ENCODE data around the gene ANKRD33B.
"Not testable (repeated sequence)": the region's sequence is repeated elsewhere in the genome, so short reads cannot be mapped to it uniquely, and the experiment has no call there.

Gene ANKRD33B

DNA sequence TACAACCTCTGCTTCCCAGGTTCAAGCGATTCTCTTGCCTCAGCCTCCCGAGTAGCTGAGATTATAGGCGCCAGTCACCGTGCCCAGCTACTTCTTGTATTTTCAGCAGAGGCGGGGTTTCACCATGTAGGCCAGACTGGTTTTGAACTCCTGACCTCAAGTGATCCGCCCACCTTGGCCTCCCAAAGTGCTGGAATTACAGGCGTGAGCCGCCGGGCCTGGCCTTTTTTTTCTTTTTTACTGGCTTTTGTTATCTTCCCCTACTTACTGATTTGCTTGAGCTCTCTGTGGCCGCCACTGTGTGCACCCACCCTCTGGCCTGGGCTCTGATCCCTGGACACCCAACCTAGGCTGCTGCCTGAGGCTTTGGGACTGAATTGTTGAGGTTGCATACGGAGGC lies 60.3 kb downstream of the ANKRD33B start:
- no peak for DNase-seq

DNA sequence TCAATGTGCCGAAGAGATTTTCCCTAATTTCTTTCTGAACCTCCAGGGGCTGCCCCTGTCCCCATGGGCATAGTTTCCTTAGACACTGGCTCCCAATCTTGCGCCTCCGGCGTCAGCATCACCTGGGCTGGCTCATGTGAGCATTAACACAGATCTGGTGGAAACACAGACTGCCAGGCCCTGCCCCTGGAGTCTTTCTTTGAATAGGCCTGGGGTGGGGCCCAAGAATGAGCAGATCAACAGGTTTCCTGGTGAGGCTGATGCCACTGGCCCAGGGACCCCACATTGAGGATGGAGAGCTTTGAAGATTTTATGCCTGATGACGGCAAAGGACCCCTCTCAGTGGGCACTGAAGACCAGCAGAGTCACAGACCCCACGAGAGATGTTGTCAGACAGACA lies 60.8 kb downstream of the ANKRD33B start:
- DNase-seq: no peak

DNA sequence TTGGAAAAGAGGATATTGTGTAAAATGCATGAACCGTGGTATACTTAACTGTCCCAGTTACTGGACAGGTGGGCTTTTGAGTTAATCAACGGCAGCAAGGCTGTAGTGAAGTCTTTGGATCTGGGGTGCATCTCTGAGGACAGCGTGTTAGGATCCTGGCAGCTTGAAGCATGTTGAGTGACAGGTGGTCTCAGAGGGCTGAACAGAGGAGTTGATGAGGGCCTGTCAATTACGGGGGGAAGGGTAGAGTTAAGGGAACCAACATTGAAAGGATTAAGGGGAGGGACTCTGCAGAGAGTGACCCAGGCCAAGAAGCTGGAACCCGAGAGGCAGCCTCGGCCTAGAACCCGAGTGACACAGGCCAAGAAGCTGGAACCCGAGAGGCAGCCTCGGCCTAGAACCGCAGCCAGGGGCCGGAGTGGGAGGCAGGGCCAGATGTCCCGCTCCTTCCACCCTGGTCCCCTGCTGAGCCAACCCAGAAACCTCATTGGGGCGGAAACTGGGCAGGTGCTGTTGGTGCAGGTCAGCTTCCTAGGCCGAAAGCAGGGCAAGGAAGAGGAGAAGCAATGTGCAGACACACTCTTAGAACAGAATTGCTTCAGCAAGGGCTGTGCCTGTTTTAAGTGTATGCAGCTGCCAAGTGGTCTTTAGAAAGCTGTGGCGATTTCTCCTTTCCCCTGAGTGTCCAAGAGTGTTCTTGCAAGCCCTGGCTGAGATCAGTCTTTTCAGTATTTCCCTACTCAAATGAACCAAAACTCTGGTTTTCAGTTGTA lies 62.0 kb downstream of the ANKRD33B start:
- DNase-seq: no peak

DNA sequence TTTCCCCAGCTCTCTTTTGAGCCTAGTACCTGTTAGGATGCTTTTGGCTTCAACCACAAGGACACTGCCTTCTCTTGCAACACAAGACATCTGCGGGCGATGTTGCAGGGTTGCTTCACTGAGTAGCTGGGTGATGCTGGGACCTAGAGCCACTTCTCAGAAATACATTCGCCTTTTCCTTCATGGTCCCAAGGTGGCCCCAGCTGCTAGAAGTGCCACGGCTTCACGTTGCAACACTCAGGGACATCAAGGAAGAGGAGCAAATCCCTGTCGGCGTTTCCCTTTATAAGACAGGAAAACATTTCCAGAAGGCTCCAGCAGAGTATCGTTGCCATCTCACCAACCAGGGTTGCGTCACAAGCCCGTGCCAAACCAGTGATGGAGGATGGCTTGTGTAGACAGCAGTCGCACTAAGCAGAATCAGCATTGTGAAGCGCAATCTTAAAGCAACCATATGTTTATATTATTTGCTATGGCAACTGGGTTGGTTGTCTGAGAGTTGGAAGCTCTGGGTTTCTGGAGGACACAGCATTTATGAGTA lies 62.7 kb downstream of the ANKRD33B start:
- no peak for DNase-seq

DNA sequence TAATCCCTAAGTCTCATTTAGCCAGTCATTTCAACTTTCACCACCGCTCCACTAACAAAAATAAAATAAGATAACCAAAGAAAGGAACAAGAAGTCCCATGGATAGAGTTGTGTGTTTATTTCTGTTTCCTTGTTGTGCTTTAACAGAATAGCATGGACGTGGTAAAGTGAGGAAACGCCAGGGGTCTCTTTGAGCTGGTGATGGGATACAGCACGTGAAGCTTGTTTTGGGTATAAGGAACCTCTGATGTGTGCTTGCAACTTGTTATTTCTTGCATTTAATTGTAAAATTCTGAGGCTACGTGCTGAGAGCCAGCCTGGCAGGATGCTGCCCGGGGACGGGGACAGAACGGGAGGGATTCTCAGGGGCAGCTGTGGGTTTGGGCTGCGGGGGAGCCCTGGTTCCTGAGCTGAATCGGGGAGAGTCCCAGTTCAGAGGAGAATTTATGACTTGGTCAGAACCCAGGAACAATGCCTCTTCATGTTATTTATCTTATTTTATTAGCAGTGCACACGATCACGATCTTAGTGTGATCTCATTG lies 63.4 kb downstream of the ANKRD33B start:
- no peak for DNase-seq

DNA sequence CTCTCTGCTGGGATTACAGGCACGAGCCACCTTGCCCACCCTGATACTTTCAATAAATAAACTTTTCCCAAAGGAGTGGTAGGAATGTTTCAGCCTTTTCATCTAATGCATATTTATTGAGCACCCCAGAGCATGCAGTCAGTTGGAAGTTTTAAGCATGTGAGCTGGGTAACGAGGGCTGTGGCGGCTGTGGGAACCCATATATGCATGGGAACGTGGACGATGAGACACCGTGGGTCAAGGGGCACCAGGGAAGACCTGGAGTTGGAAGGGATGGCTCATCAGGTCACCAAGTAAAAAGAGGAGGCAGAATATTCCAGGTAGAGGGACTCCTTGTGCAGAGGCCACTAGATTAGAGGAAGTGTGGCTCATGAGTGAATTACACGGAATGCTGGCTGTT lies 64.7 kb downstream of the ANKRD33B start:
- DNase-seq: no peak

DNA sequence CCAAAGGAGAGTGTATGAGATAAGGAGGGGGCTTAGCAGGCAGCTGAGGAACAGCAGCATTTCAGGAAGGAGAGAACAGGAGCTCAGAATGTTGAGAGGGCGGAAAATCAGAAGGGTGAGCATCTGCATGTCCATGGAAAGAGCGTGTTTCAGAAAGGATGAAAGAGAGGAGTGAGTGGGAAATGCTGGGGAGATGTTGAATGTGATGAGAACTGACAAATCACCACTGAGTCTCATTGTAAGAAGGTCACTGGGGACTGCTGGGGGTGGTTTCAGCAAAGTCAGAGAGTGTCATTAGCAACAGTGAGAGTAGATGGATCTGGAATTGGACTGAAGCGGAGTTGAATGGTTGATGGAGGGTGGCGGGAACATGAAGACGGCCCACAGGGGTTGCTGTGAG lies 65.8 kb downstream of the ANKRD33B start:
- no peak for DNase-seq

DNA sequence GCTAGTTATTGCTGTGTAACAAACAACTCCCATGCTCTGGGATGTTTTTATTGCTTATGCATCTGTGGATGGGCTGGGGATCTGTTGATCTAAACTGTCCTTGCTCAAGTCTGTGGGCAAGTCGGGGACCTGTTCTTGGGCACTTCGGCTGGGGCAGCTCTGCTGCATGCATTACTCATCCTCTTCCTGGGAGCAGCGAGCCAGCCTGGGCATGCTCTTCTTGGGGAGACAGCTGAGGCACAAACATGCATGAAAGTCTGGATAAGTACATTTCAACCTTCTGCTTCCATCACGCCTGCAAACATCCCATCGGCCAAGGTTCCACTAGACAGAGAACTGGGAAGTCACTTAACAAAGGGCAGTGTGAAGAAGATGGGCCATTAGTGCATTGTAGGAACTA lies 66.3 kb downstream of the ANKRD33B start:
- DNase-seq: no peak

DNA sequence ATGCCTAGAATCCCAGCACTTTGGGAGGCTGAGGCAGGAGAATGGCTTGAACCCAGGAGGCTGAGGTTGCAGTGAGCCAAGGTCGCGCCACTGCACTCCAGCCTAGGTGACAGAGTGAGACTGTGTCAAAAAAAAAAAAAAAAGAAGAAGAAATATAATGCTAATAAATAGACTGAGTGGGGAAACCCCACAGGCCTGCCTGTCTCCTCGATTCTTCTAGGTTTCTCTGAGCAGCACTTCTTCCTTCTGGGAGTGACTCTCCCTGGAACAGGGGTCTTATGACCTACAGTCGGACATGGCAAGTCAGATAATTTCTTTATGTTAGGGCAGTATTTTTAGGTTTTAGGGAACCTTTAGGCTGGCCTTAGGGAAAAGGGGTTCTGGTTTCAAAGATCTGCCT lies 66.9 kb downstream of the ANKRD33B start:
- DNase-seq: not testable (repeated sequence)

DNA sequence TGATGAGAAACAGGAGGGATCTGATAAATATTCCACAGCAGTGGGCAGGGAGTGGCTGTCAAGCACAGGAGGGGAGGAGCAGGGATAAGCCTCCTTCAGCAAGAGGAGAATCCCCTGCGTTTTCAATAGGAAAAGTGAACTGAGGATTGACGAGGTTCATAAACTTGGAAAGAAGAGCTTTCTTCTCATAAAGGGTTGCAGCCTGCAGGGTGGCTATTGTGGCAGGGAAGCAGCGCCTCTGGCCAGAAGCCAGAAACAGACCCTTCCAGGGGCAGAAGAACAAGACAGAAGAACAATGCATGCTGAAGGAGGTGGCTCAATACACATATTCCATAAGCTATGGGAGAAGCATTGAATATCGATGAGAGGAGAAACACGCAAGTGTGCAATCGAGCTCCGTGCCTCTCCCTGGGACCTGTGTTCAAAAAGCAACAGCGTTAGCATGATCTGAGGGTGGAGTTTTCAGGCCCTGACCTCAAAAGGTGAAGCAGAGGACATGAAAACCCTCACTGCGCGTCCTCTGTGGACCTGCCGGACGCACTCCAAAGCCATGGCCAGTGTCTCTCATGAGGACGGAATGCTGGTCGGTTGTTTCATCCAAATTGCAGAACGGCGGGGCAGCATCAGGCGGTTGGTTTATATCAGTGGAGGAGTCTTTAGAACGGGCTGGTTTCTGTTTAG lies 67.6 kb downstream of the ANKRD33B start:
- DNase-seq: no peak

DNA sequence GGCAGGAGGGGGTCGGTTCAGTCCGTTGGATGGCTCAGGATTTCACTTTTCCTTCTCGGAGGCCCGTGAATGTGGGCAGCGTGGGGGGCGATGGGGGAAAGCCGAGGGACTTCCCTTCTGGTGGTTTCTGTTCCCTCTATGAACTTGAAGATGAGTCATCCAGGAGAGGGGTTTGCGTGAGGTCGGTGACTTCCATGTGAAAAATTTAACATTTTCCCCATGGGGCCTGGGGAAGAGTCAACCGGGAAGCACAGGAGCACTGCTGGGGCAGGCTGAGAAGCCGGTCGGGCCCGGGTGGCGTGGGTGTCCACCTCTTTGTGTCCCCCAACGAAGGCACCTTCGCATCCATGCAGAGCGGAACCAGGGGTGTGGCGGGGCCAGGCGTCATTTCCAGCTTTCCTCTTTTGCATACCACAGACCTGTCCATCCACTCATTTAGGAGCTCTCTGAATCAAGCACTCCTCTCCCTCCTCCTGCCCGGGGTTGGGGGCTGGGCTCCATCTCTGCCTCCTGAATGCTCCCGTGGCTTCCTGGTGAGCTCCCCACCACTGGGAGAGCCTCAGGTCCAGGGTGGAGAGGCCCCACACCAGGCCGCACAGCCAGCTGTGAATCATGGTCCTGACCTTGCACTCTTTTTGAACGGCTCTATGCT lies 68.4 kb downstream of the ANKRD33B start:
- DNase-seq: peak; percentile 72

DNA sequence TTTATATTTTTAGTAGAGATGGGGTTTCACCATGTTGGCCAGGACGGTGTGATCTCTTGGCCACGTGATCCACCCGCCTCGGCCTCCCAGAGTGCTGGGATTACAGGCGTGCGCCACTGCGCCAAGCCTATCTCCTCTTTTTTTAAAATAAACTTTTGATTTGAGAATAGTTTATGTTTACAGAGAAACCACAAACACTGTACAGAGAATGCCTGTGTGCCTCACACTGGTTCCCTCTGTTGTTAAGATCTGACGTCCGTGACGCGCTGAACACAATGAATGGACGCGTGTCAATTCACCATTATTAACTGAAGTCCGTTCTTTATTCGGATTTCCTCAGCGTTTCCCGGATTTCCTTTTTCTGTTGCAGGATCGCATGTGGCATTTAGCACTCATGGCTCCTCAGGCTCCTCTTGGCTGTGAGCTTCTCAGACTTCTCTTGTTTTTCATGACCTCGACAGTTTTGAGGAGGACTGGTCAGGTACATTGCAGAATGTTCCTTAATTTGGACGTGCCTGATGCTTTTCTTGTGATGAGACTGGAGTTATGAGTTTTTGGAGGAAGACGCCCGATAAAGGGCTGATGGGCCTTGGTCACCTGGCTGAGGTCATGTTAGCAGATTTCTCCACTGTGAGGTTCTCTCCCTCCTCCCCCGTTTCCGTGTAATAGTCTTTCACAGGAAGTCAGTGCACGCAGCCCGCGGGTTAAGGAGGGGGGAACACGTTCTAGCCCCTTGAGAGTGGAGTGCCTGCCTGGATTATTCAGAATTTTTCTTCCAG lies 69.6 kb downstream of the ANKRD33B start:
- peak; percentile 60 for DNase-seq

DNA sequence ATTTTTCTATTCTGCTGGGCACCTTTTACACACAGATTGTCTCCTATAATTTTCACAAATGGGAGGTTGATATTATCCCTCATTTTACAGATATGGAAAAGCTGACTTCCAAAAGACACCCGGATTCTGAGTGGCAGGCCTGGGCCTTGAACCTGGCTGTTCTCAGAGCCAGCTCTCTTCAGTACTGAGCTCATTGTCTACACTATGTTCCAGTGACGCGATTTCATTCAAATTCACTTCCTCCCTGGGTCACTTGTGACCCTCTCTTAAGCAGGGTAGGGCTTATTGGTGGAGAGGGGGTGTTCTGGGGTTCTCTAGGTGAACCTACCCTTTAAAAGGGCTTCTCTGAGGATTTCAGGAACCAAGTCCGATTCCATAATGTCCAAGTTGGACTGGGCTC lies 70.2 kb downstream of the ANKRD33B start:
- no peak for DNase-seq

DNA sequence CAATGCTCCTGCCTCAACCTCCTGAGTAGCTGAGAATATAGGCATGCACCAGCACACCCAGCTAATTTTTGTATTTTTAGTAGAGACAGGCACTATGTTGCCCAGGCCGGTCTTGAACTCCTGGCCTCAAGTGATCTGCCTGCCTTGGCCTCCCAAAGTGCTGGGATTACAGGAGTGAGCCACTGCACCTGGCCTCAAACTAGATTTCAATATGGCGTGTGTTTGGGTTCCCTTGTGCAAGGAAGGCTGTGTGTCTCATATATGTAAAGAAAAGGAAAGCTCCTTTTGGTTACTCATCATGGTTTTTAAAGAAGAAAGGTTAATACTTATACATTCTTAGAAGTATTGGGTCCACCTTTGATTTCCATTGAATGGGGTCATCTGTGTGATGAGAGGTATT lies 70.7 kb downstream of the ANKRD33B start:
- peak; percentile 25 for DNase-seq

DNA sequence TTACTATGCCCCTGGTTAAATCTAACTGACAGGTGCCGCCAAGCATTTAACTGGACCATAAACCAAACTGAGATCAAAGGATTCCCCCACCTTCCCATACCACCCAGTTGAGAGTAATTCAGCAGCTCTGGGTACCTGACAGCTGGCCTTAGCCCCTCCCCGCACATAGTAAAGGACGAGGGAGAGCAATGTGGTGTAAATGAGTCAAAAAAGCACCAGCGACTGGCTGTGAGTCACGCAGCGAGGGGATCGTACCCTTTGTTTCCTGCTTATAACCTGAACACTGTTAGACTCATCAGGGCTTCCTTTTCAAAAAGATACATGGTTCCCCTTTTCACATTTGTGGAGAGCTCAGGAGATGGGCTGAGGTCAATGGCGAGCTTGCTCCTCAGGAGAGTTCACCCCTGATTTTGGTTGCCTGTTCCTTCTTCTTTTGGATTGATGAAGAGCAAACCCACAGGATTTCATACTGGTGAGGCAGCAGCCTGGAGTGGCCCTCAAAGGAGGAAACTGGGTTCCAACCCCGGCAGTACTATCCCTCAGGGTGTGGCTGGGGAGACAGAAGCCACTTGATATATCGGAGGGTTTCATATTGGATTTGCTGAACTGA lies 71.5 kb downstream of the ANKRD33B start:
- DNase-seq: peak; percentile 89

DNA sequence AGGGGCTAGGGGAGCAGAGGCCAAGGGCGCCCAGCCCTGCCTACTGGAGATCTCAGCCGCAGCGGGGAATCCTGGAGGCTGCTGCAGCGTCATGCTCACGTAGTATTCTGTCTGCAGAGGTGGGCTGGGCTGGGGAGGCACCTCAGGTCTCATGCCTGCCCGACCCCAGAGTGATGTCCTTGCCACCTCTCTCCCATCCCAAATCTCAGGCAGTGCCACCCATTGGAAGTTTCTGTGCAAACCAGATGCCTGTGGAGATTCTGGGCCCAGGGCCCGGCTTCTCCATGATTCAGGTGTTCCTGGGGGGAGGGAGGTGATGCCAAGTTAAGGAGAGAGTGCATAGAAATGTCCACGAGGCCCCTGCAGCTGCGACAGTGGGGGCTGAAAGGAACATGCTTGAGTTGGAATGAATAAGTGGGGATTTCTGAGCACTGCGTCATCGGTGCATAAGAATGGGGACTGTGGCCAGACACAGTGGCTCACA lies 72.0 kb downstream of the ANKRD33B start:
- DNase-seq: peak; percentile 33

DNA sequence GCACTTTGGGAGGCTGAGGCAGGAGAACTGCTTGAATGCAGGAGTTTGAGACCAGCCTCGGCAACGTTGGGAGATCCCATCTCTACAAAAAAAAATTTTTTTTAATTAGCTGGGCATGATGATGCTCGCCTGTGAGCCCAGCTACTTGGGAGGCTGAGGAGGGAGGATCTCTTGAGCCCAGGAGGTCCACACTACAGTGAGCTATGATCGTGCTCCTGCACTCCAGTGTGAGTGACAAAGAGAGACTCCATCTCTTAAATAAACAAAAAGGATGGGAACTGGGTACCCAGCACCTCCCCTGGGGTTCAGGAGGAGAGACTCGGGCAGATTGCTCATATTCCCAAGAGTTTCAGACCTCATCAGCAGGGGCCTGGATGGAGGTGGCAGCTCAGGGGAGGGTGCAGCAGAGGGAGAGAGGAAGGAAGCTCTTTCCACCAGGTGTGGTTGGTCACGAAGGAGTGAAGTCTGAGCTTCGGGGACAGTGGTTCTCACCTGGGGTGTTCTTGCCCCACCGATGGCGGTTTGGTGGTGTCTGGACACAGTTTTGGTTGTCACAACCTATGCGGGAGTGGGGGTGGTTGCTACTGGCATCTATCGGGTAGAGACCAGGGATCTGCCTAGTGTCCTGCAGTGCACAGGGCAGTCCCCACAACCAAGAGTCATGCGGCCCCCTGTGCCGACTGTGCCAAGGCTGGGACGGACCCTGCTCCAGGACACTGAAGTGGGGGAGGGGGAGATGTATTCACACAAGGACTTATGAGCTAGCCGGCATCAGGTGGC lies 72.7 kb downstream of the ANKRD33B start:
- DNase-seq: no peak

DNA sequence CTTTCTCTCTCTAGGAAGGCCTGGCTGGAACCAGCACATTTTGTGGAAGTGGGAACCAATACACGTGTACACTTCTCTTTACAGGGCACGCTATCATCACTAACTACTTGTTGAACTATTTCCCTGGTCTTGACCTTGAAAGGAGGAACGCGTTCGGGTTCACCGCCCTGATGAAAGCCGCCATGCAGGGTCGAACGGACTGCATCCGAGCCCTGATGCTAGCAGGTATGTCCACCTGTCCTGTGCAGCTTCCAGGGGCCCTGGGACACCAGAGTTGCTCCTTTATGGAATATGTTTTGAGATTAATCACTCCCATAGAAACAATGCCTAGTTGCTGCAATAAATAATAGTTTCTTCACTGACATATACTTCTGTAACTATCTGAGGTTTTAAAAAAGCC lies 74.1 kb downstream of the ANKRD33B start:
- no peak for DNase-seq

DNA sequence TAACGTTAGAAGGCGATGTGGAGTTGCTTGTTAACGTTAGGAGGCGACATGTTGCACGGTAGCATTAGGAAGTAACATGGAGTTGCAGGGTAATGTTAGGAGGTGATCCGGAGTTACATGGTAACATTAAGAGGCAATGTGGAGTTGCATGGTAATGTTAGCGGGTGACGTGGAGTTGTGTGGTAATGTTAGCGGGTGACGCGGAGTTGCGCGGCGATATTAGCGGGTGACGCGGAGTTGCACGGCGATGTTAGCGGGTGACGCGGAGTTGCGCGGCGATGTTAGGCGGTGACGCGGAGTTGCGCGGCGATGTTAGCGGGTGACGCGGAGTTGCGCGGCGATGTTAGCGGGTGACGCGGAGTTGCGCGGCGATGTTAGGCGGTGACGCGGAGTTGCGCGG lies 74.9 kb downstream of the ANKRD33B start:
- not testable (repeated sequence) for DNase-seq

DNA sequence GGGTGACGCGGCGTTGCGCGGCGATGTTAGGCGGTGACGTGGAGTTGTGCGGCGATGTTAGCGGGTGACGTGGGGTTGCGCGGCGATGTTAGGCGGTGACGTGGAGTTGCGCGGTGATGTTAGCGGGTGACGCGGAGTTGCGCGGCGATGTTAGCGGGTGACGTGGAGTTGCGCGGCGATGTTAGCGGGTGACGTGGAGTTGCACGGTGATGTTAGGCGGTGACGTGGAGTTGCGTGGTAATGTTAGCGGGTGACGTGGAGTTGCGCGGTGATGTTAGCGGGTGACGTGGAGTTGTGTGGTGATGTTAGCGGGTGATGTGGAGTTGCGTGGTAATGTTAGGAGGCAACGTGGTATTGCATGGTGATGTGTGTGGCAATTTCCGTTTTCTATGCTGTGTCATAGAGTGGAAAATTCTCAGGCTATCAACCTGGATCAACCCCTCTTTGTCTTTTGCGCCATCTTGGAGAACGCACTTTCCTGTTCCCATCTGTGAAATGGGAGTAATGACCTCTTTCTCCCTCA lies 76.0 kb downstream of the ANKRD33B start:
- DNase-seq: no peak

DNA sequence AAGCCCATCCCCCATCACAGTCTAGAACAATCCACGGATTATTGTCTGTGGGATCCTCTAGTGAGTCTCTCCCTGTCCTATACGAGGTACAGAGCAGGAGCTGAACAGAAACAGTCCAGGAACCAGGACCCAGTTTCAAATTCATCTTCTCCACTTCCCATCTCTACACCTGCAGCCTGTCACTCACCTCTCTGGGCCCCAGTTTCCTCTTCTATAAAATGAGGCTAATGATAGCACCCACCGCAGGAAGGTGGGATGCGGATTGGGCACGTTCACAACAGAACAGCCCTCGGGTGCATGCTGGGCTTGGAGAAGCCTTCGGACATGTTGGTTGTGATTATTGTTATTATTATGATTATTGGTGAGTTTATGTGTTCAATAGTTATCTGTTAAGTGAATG lies 78.5 kb downstream of the ANKRD33B start:
- DNase-seq: no peak

All from activated CD4-positive, alpha-beta T cell treated with anti-CD3 and anti-CD28 coated beads for 48 hours (primary cell).